Dendritic cell treated with granulocyte-macrophage colony-stimulating factor and Interleukin-4, amounts not matched to agents 40 ng/mL and 50 ng/mL, for 4 days (primary cell): ENCODE results near the gene FAM76B.
"Not testable (repeated sequence)": the region's sequence is repeated elsewhere in the genome, so short reads cannot be mapped to it uniquely, and the experiment has no call there.

Experiments used
- H3K27ac Mint-ChIP-seq: one replicate; pipeline ENCODE4 v1.8.0; 2022; ENCODE audit warnings: mild to moderate bottlenecking, mixed read lengths
- H3K27me3 Mint-ChIP-seq: one replicate; pipeline ENCODE4 v1.8.0; 2022; ENCODE audit warnings: mild to moderate bottlenecking, mixed read lengths
- H3K36me3 Mint-ChIP-seq: one replicate; pipeline ENCODE4 v1.8.0; 2022; ENCODE audit warnings: low read depth, mixed read lengths
- H3K4me1 Mint-ChIP-seq: one replicate; pipeline ENCODE4 v1.8.0; 2022; ENCODE audit warnings: low read depth, mixed read lengths
- H3K4me3 Mint-ChIP-seq: one replicate; pipeline ENCODE4 v1.8.0; 2022; ENCODE audit warnings: mild to moderate bottlenecking, moderate library complexity, mixed read lengths
- H3K9me3 Mint-ChIP-seq: one replicate; pipeline ENCODE4 v1.8.0; 2022; ENCODE audit warnings: mixed read lengths
- intact Hi-C: fragments of 100-400 bp; cut with micrococcal nuclease; formaldehyde crosslinking; loops from one replicate; pipeline ENCODE4 v1.15.0; 2022

FAM76B gene

GRCh38 chr11:95789506-95790122 is at the start of gene FAM76B:
Gene FAM76B, minus strand, starts transcription at chr11:95789782. Its CDS starts 304 bp downstream, at chr11:95789478.
- no peaks in the 10 kb centered on the region for H3K27me3 Mint-ChIP-seq
- intact Hi-C loops, result loop anchor here (1.0 to 10.0 kb wide), 4 partner anchors 601 to 1165 kb away; partner anchors contain the start of genes CWC15, JRKL and KDM4D
- peaks cover 31% of the 10 kb centered on the region for H3K4me1 Mint-ChIP-seq
- H3K36me3 Mint-ChIP-seq, result peaks cover 51% of the 10 kb centered on the region
- peak within 1 kb of the TSS; percentile 100 for H3K27ac Mint-ChIP-seq
- H3K9me3 Mint-ChIP-seq, result no peaks in the 10 kb centered on the region
- H3K4me3 Mint-ChIP-seq, result peak within 1 kb of the TSS; percentile 99

GRCh38 chr11:95835768-95836488 is 46.3 kb upstream of the FAM76B start:
- Mint-ChIP-seq H3K27me3 (no peaks in the 10 kb centered on the region), H3K9me3 (no peaks in the 10 kb centered on the region), H3K27ac (no peak overlapping the region), H3K4me3 (no peak overlapping the region), H3K36me3 (peaks cover 51% of the 10 kb centered on the region), H3K4me1 (no peaks in the 10 kb centered on the region)
- intact Hi-C loops, result loop anchor here (1.0 kb wide), 2 partner anchors 558 to 590 kb away; no protein-coding TSS in a partner anchor

- Mint-ChIP-seq H3K27me3 (no peaks in the 10 kb centered on the region), H3K4me3 (no peak overlapping the region), H3K36me3 (peaks cover 54% of the 10 kb centered on the region), H3K9me3 (no peaks in the 10 kb centered on the region), H3K27ac (no peak overlapping the region), H3K4me1 (no peaks in the 10 kb centered on the region)
- intact Hi-C loops, result no loop called here
These were observed 45.8 kb upstream of the FAM76B start for GRCh38 chr11:95835351-95835750.

- intact Hi-C loops, result no loop called here
- Mint-ChIP-seq H3K9me3 (no peaks in the 10 kb centered on the region), H3K27ac (no peak overlapping the region), H3K27me3 (no peaks in the 10 kb centered on the region), H3K36me3 (peaks cover 65% of the 10 kb centered on the region), H3K4me3 (no peak overlapping the region), H3K4me1 (no peaks in the 10 kb centered on the region)
These were observed 43.8 kb upstream of the FAM76B start for GRCh38 chr11:95833378-95833777.

- no peak overlapping the region for H3K4me3 Mint-ChIP-seq
- H3K27ac Mint-ChIP-seq, result peak overlapping the region; percentile 3
- H3K36me3 Mint-ChIP-seq, result peaks cover 61% of the 10 kb centered on the region
- intact Hi-C loops, result no loop called here
- no peaks in the 10 kb centered on the region for H3K9me3 Mint-ChIP-seq
- no peaks in the 10 kb centered on the region for H3K4me1 Mint-ChIP-seq
- H3K27me3 Mint-ChIP-seq, result no peaks in the 10 kb centered on the region
These were observed 43.2 kb upstream of the FAM76B start for GRCh38 chr11:95832763-95833162.

GRCh38 chr11:95831198-95831883 is 41.8 kb upstream of the FAM76B start:
- no peak overlapping the region for H3K4me3 Mint-ChIP-seq
- no peaks in the 10 kb centered on the region for H3K27me3 Mint-ChIP-seq
- H3K36me3 Mint-ChIP-seq, result peaks cover 54% of the 10 kb centered on the region
- no peak overlapping the region for H3K27ac Mint-ChIP-seq
- intact Hi-C loops, result no loop called here
- no peaks in the 10 kb centered on the region for H3K4me1 Mint-ChIP-seq
- H3K9me3 Mint-ChIP-seq, result no peaks in the 10 kb centered on the region

GRCh38 chr11:95829580-95830259 is 40.1 kb upstream of the FAM76B start:
- no peak overlapping the region for H3K4me3 Mint-ChIP-seq
- no peak overlapping the region for H3K27ac Mint-ChIP-seq
- H3K9me3 Mint-ChIP-seq, result no peaks in the 10 kb centered on the region
- intact Hi-C loops, result no loop called here
- no peaks in the 10 kb centered on the region for H3K4me1 Mint-ChIP-seq
- H3K36me3 Mint-ChIP-seq, result peaks cover 66% of the 10 kb centered on the region
- no peaks in the 10 kb centered on the region for H3K27me3 Mint-ChIP-seq

- intact Hi-C loops, result no loop called here
- Mint-ChIP-seq H3K27me3 (no peaks in the 10 kb centered on the region), H3K9me3 (no peaks in the 10 kb centered on the region), H3K36me3 (peaks cover 60% of the 10 kb centered on the region), H3K4me1 (no peaks in the 10 kb centered on the region), H3K4me3 (no peak overlapping the region), H3K27ac (no peak overlapping the region)
These were observed 38.1 kb upstream of the FAM76B start for GRCh38 chr11:95827696-95828095.

GRCh38 chr11:95821640-95822039 is 32.1 kb upstream of the FAM76B start:
- H3K36me3 Mint-ChIP-seq, result peaks cover 65% of the 10 kb centered on the region
- no peak overlapping the region for H3K4me3 Mint-ChIP-seq
- H3K4me1 Mint-ChIP-seq, result no peaks in the 10 kb centered on the region
- intact Hi-C loops, result no loop called here
- H3K9me3 Mint-ChIP-seq, result no peaks in the 10 kb centered on the region
- H3K27me3 Mint-ChIP-seq, result no peaks in the 10 kb centered on the region
- H3K27ac Mint-ChIP-seq, result no peak overlapping the region

GRCh38 chr11:95816037-95816436 is 26.5 kb upstream of the FAM76B start:
- intact Hi-C loops, result no loop called here
- H3K27ac Mint-ChIP-seq, result no peak overlapping the region
- no peaks in the 10 kb centered on the region for H3K4me1 Mint-ChIP-seq
- no peaks in the 10 kb centered on the region for H3K27me3 Mint-ChIP-seq
- H3K4me3 Mint-ChIP-seq, result no peak overlapping the region
- no peaks in the 10 kb centered on the region for H3K9me3 Mint-ChIP-seq
- H3K36me3 Mint-ChIP-seq, result peaks cover 42% of the 10 kb centered on the region

GRCh38 chr11:95811052-95811451 is 21.5 kb upstream of the FAM76B start:
- intact Hi-C loops, H3K27ac Mint-ChIP-seq, H3K9me3 Mint-ChIP-seq, H3K4me3 Mint-ChIP-seq, H3K4me1 Mint-ChIP-seq, H3K27me3 Mint-ChIP-seq: not testable (repeated sequence)
- peaks cover 35% of the 10 kb centered on the region for H3K36me3 Mint-ChIP-seq

GRCh38 chr11:95806464-95806863 is 16.9 kb upstream of the FAM76B start:
- H3K27ac Mint-ChIP-seq, intact Hi-C loops, H3K27me3 Mint-ChIP-seq, H3K4me3 Mint-ChIP-seq, H3K4me1 Mint-ChIP-seq, H3K9me3 Mint-ChIP-seq: not testable (repeated sequence)
- peaks cover 49% of the 10 kb centered on the region for H3K36me3 Mint-ChIP-seq

GRCh38 chr11:95805869-95806268 is 16.3 kb upstream of the FAM76B start:
- intact Hi-C loops, result no loop called here
- H3K27ac Mint-ChIP-seq, result no peak overlapping the region
- H3K4me1 Mint-ChIP-seq, result no peaks in the 10 kb centered on the region
- no peaks in the 10 kb centered on the region for H3K27me3 Mint-ChIP-seq
- H3K36me3 Mint-ChIP-seq, result peaks cover 51% of the 10 kb centered on the region
- H3K9me3 Mint-ChIP-seq, result no peaks in the 10 kb centered on the region
- H3K4me3 Mint-ChIP-seq, result no peak overlapping the region

GRCh38 chr11:95803973-95804372 is 14.4 kb upstream of the FAM76B start:
- Mint-ChIP-seq H3K4me3 (no peak overlapping the region), H3K27me3 (no peaks in the 10 kb centered on the region), H3K4me1 (no peaks in the 10 kb centered on the region), H3K27ac (no peak overlapping the region), H3K36me3 (peaks cover 68% of the 10 kb centered on the region), H3K9me3 (no peaks in the 10 kb centered on the region)
- intact Hi-C loops, result no loop called here
